ENCODE measurements around the gene GALK1. TPM values are rescaled to one million over a fixed set of nuclear protein-coding genes. Genes with fewer than 3 reads are reported as not detected.

GALK1 gene
- total and polyA plus RNA-seq, 2 of the 13 experiments (the other 11 are each of a cell fraction or from before 2014, with no cell fraction given) = 59.9 to 93.6 TPM

GRCh38 chr17:75777296-75777922 is 12.4 kb upstream of the GALK1 start:
- DNase-seq (ENCODE audit: low spot score) = no peak
- intact Hi-C loops (cut with micrococcal nuclease; ENCODE audit: unreplicated experiment) = loop anchor here (5.0 kb wide), 1 partner anchor 50 kb away; no protein-coding TSS in a partner anchor

More at GRCh38 chr17:75777296-75777922, 12.4 kb upstream of the GALK1 start:
- FAIRE-seq = no peak
- Histone ChIP-seq H4K20me1 (ENCODE audit: insufficient read depth, low read length) (peaks cover 32% of the 10 kb centered on the region), H3K4me3 (replicated peaks in 1 of 3; ENCODE audit: insufficient read depth in 1 of 3, low read depth in 2 of 3, low read length in 3 of 3) (peak overlapping the region; percentile 73 to 92 (median 86); a peak in 2 of 6 replicates), H3K27me3 (ENCODE audit: control insufficient read depth in 1 of 2, insufficient read depth in 2 of 2, low read length in 2 of 2) (no peaks in the 10 kb centered on the region; a peak in 1 of 5 replicates), H3K4me1 (ENCODE audit: insufficient read depth, low read length) (peaks cover 63% of the 10 kb centered on the region), H3K9ac (ENCODE audit: insufficient read depth, low read depth, low read length) (no peak overlapping the region), H3K27ac (ENCODE audit: extremely low read length, insufficient read depth, low read length) (no peak overlapping the region), H3K4me2 (ENCODE audit: low read depth, low read length) (peak overlapping the region; percentile 88), H2AFZ (ENCODE audit: low read length) (no peak overlapping the region), H3K79me2 (ENCODE audit: insufficient read depth, low read length) (peaks cover 23% of the 10 kb centered on the region), H3K9me3 (ENCODE audit: low read length) (no peaks in the 10 kb centered on the region), H3K36me3 (replicated peaks in 1 of 2; ENCODE audit: control insufficient read depth in 1 of 2, insufficient read depth in 2 of 2, low read length in 2 of 2) (peaks cover 8 to 9% of the 10 kb centered on the region in 2 experiments; a peak in 4 of 5 replicates)
- in situ Hi-C loops (cut with HindIII; ENCODE audit: extremely low pct_ligation_motif_present, low pct_unique_long_range_greater_than_20kb) = no loop called here
- BruUV-seq (replicated peaks) = no TSS peak
- ChIA-PET POLR2A (interaction anchor here (0.8 to 13.1 kb wide), 14 partner anchors 8 to 220 kb away, joined by 3 to 390 read pairs (median 9); partner anchors contain the start of genes GALK1, MRPL38, TRIM47 and UNC13D), CTCF (ENCODE audit: low intra/inter-chr PET ratio, low total read pairs) (no interaction called here)
- 75% methylated on average over 2 of the region's 2 CpGs for WGBS (ENCODE audit: low lambda C conversion rate)
- ATAC-seq = no peak
- TF ChIP-seq NKX3-1 (CRISPR knock-in tag; IDR thresholded peaks at IDR 0.05) (no peak), SOX13 (IDR thresholded peaks at IDR 0.05) (no peak), SOX13 (CRISPR knock-in tag; conservative IDR thresholded peaks at IDR 0.05 in 1 of 2, IDR thresholded peaks at IDR 0.05 in 1 of 2) (0 out of 4 replicates have a peak, but pooled peaks of 1 of the 2 experiments have one; percentile 62), GLI4 (CRISPR knock-in tag; IDR thresholded peaks at IDR 0.05; ENCODE audit: borderline replicate concordance) (no peak), MEIS2 (CRISPR knock-in tag; IDR thresholded peaks at IDR 0.05) (no peak), RBFOX2 (IDR thresholded peaks at IDR 0.05; ENCODE audit: low read depth, low read length) (peak; percentile 30; the same call in 1 of the 2 replicates), TCF7 (IDR thresholded peaks at IDR 0.05; ENCODE audit: low read depth) (no peak), NFE2L1 (CRISPR knock-in tag; IDR thresholded peaks at IDR 0.05; ENCODE audit: borderline replicate concordance) (no peak), TAF1 (CRISPR knock-in tag; IDR thresholded peaks at IDR 0.05) (no peak), ZNF224 (CRISPR knock-in tag; IDR thresholded peaks at IDR 0.05) (no peak), ZSCAN29 (CRISPR knock-in tag; conservative IDR thresholded peaks at IDR 0.05) (no peak), ZNF512 (CRISPR knock-in tag; IDR thresholded peaks at IDR 0.05) (no peak), HOXA9 (CRISPR knock-in tag; IDR thresholded peaks at IDR 0.05; ENCODE audit: borderline replicate concordance) (no peak), ETV5 (CRISPR knock-in tag; IDR thresholded peaks at IDR 0.05; ENCODE audit: borderline replicate concordance) (no peak), EEA1 (CRISPR knock-in tag; IDR thresholded peaks at IDR 0.05; ENCODE audit: borderline replicate concordance) (no peak), ZBTB7B (CRISPR knock-in tag; IDR thresholded peaks at IDR 0.05) (no peak), NR2F2 (IDR thresholded peaks at IDR 0.05; ENCODE audit: borderline replicate concordance, low read depth) (0 out of 2 replicates have a peak, but pooled peaks have one; percentile 3), KDM3A (CRISPR knock-in tag; IDR thresholded peaks at IDR 0.05; ENCODE audit: low read depth) (no peak), ATF4 (CRISPR knock-in tag; IDR thresholded peaks at IDR 0.05) (0 out of 4 replicates have a peak, but pooled peaks of 1 of the 2 experiments have one; percentile 9)

All from HepG2 (cell line).